Forelimb muscle (tissue), 1 donor: ENCODE data around the gene BNIP2. TPM values are rescaled to one million over a fixed set of nuclear protein-coding genes. Genes with fewer than 3 reads are reported as not detected.

Source experiments
- DNase-seq: peaks from one replicate; pipeline ENCODE4 v3.0.0-alpha.2; 2013; ENCODE audit warnings: low read depth
- polyA plus RNA-seq: library from polyadenylated mRNA; unstranded; fragments of 120-200 nt; gene quantifications from one replicate; pipeline ENCODE4 v1.2.1, GENCODE V29; 2013; ENCODE audit not compliant: insufficient read length

BNIP2 gene
- polyA plus RNA-seq, 1 donor = 44.4 TPM

DNA sequence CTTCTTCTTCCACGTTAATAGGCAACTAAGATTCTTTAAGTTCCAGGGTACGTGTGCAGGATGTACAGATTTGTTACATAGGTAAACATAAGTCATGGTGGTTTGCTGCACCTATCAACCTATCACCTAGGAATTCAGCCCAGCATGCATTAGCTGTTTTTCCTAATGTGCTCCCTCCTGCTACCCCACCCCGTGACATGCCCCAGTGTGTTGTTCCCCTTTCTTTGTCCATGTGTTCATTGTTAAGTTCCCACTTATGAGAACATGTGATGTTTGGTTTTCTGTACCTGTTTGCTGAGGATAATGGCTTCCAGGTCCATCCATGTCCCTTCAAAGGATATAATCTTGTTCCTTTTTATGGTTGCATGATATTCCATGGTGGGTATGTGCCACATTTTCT lies 52.9 kb downstream of the BNIP2 start:
- DNase-seq = no peak

DNA sequence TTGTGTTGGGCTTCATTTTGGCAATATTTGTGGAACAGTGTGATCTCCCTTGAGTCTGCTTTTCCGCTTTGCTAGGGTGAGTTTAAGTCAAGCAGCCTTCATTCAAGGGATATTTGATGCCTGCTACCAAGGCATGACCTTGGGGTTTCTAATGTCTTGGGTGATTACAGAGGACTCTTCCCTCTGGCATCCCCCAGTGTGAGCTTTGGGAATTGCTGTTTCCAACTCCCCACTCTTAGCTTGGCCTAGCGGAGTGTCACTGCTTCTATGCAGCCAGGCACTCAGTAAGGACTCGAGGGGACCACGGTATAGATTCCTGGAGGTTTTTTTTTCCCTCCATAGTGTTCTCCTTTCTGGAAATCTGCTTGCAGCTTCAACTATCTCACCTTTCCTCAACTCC lies 56.4 kb downstream of the BNIP2 start:
- DNase-seq = no peak

GRCh38 chr15:59622289-59622688 lies 66.8 kb downstream of the BNIP2 start:
- DNase-seq = no peak

DNA sequence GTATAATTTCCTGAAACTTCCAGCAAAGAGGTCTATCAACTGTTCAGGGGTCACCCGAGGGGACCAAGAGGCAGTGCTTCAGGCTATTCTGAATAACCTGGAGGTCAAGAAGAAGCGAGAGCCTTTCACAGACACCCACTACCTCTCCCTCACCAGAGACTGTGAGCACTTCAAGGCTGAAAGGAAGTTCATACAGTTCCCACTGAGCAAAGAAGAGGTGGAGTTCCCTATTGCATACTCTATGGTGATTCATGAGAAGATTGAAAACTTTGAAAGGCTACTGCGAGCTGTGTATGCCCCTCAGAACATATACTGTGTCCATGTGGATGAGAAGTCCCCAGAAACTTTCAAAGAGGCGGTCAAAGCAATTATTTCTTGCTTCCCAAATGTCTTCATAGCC lies 70.7 kb downstream of the BNIP2 start:
- no peak for DNase-seq

- no peak for DNase-seq
These were observed 72.7 kb downstream of the BNIP2 start for GRCh38 chr15:59616379-59616778.

DNA sequence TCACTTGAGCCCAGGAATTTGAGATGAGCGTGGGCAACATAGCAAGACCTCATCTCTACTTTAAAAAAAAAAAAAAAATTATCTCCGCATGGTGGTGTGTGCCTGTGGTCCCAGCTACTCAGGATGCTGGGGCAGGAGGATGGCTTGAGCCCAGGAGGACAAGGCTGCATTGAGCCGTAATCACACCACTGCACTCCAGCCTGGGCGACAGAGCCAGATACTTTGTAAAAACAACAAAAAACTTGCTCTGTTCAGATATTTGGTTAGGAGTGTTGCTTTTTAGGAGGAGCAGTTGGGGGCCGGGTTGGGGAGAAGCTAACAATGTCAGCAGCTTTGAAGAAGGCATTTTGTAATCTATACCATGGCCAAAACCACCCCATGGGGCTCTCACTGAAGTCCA lies 73.5 kb downstream of the BNIP2 start:
- no peak for DNase-seq

GRCh38 chr15:59614153-59614552 lies 75.0 kb downstream of the BNIP2 start:
- no peak for DNase-seq

DNA sequence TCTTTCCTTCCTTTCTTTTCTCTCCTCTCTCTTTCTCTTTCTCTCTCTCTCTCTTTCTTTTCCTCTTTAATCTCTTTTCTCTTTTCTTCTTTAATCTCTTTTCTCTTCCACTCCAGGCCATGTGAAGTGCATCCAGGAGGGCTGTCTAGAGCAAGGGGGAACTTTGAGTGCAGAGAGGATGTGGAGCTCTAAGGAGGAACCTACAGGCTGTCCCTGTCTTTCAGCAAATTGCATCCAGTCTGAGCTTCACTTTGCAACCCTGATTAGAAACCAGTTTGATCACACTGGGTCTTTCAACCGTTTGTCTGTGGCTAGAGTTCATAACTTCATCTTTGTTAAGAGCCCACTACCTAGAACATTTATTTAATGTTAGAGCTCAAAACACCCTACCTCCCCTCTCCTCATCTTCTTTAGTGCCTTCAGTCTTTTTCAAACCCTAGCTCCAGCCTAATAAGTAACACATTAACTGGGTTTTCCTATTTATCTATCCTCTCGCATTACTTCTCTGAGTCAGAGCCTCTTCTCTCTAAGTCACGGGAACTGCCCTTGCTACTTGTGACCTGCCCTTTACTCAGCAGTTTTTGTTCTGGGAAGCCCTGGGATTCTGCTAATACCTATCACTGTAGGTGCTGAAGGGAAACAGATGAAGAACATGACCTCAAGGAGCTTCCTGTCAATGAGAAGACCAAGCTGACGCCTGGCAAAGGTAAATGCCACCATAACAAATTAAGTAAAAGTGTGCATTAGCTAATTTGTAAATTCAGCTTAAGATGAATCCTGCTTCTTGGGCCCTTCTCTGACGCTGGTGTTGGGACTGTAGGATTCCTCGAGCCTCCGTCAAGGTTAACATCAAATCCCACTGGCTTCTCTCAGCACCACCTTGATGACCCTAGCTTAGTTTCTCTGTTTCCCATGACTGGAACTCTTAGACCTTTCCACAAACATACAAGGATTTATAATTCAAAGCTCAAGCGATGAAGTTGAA lies 77.6 kb downstream of the BNIP2 start, which contains the start of gene GCNT3:
GCNT3 (plus strand) TSS at position 508 of the 985 bp plus-strand sequence. CDS start 6,456 bp downstream, outside the sequence.
- no peak for DNase-seq

DNA sequence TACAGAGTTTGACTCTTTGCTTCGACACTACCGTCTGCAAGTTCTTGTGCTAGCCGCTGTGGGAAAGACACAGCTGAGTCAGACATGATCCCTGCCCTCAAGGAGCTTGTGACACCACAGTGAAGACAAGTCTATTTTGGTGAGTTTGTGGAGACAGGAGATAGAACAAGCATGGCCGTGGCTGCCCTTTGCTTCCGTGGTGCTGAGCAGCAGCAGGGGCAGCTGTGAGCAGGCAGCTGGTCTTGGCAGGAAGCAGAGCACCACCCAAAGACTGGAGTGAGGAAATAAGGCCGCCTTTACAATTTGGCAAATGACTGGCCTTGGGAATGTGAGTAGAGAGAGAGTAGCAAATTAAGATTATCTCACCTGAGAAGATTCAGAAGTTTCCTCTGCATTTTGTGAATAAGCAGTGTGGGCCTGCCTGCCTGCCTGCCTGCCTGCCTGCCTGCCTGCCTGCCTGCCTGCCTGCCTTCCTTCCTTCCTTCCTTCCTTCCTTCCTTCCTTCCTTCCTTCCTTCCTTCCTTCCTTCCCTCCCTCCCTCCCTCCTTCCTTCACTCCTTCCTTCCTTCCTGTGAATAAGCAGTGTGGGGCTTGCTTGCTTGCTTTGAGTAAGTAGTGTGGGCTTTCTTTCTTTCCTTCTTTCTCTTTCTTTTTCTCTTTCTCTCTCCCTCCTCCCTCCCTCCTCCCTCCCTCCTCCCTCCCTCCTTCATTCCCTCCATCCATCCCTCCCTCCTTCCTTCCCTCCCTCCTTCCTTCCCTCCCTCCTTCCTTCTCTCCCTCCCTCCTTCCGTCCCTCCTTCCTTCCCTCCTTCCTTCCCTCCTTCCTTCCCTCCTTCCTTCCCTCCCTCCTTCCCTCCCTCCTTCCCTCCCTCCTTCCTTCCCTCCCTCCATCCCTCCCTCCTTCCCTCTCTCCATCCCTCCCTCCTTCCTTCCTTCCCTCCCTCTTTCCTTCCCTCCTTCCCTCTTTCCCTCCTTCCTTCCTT lies 79.1 kb downstream of the BNIP2 start:
- no peak for DNase-seq

Other genes with a start within 250 kb of the BNIP2 start
- gene GCNT3, start 77.5 kb downstream of the BNIP2 start, polyA plus RNA-seq = 0.23 TPM
- 87.0 TPM for gene GTF2A2, start 31.8 kb downstream of the BNIP2 start, polyA plus RNA-seq